SK-N-SH (cell line): ENCODE data around the gene KIR2DL1. TPM values are rescaled to one million over a fixed set of nuclear protein-coding genes. Genes with fewer than 3 reads are reported as not detected.
"Not testable (repeated sequence)": the region's sequence is repeated elsewhere in the genome, so short reads cannot be mapped to it uniquely, and the experiment has no call there.

Source experiments
- CTCF ChIA-PET: fragments of 300-600, 350-600 bp; formaldehyde crosslinking; extraction: SDS; loops from one replicate; lab custom pipeline; 2021; lab: Yijun Ruan, JAX
- POLR2A ChIA-PET: fragments of 350-600 bp; sonication (Branson Sonifier 250); formaldehyde crosslinking; extraction: SDS; loops from one replicate; lab custom pipeline; 2020; ENCODE audit warnings: antibody characterized with exemption, inconsistent platforms; lab: Yijun Ruan, JAX
- DNase-seq: peaks from one replicate; pipeline ENCODE4 v3.0.0; 2012
- H2AFZ ChIP-seq: fragments of 200-600 bp; sonication (generic); 2 replicates; pipeline ENCODE4 v1.8.1; 2016; ENCODE audit warnings: antibody characterized with exemption, mild to moderate bottlenecking, low read depth
- H3F3A ChIP-seq: fragments of 200-600 bp; sonication (generic); replicated peaks from 2 replicates; pipeline ENCODE3; 2016; ENCODE audit warnings: antibody characterized with exemption, mild to moderate bottlenecking; ENCODE audit not compliant: insufficient read depth
- H3K27ac ChIP-seq, 2 experiments: fragments of 200-500 bp in 1 of 2; fragments of 200-600 bp in 1 of 2; sonication (Bioruptor generic) in 1 of 2; sonication (generic), shearing (Covaris generic) in 1 of 2; 2 replicates each; pipeline versions ENCODE4 v1.5.1 to v1.6.1; 2014 to 2016; ENCODE audit warnings: low read depth in 2 of 2, inconsistent platforms in 1 of 2, low read length in 1 of 2, mild to moderate bottlenecking in 1 of 2, mixed read lengths in 1 of 2
- H3K27me3 ChIP-seq: fragments of 200-600 bp; sonication (generic), shearing (Covaris generic); 2 replicates; pipeline ENCODE4 v1.6.1; 2016; ENCODE audit warnings: mixed run types; ENCODE audit not compliant: insufficient read depth
- H3K36me3 ChIP-seq, 2 experiments: fragments of 200-500 bp in 1 of 2; fragments of 200-600 bp in 1 of 2; sonication (Bioruptor generic) in 1 of 2; sonication (generic) in 1 of 2; replicated peaks in 1 of 2; 2 replicates each; pipeline versions ENCODE3 to v1.5.1; 2014 to 2016; ENCODE audit warnings: low read length in 1 of 2, mild to moderate bottlenecking in 1 of 2; ENCODE audit not compliant: insufficient read depth in 2 of 2, control insufficient read depth in 1 of 2
- H3K4me1 ChIP-seq, 2 experiments: fragments of 200-500 bp in 1 of 2; fragments of 200-600 bp in 1 of 2; sonication (Bioruptor generic) in 1 of 2; sonication (generic), shearing (Covaris generic) in 1 of 2; 2 replicates each; pipeline versions ENCODE4 v1.5.1 to v1.6.1; 2014 to 2016; ENCODE audit warnings: low read depth in 1 of 2, low read length in 1 of 2, mixed run types in 1 of 2; ENCODE audit not compliant: insufficient read depth in 2 of 2, control insufficient read depth in 1 of 2
- H3K4me2 ChIP-seq: fragments of 200-600 bp; sonication (generic), shearing (Covaris generic); 2 replicates; pipeline ENCODE4 v1.6.1; 2017; ENCODE audit warnings: mixed run types
- H3K4me3 ChIP-seq, 2 experiments: fragments of 200-500 bp in 1 of 2; fragments of 200-600 bp in 1 of 2; sonication (Bioruptor generic) in 1 of 2; sonication (generic), shearing (Covaris generic) in 1 of 2; 2 replicates each; pipeline versions ENCODE4 v1.5.1 to v1.8.1; 2014 to 2016; ENCODE audit warnings: low read depth in 2 of 2, inconsistent platforms in 1 of 2, low read length in 1 of 2, mild to moderate bottlenecking in 1 of 2, mixed read lengths in 1 of 2, moderate library complexity in 1 of 2
- H3K79me2 ChIP-seq: fragments of 200-600 bp; sonication (generic); 2 replicates; pipeline ENCODE4 v1.8.1; 2017; ENCODE audit warnings: mild to moderate bottlenecking; ENCODE audit not compliant: insufficient read depth
- H3K9ac ChIP-seq: fragments of 200-600 bp; sonication (generic); 2 replicates; pipeline ENCODE4 v1.6.1; 2017; ENCODE audit warnings: mixed run types
- H3K9me2 ChIP-seq: fragments of 200-600 bp; sonication (generic); 2 replicates; pipeline ENCODE4 v1.6.1; 2017; ENCODE audit warnings: mixed run types
- H3K9me3 ChIP-seq: fragments of 200-600 bp; sonication (generic); 2 replicates; pipeline ENCODE4 v1.6.1; 2017; ENCODE audit warnings: mixed run types, mild to moderate bottlenecking, moderate library complexity
- H4K20me1 ChIP-seq: fragments of 200-600 bp; sonication (generic); 2 replicates; pipeline ENCODE4 v1.6.1; 2017; ENCODE audit warnings: mild to moderate bottlenecking, mixed run types; ENCODE audit not compliant: insufficient read depth
- CHD2 ChIP-seq: fragments of 150-350 bp; IDR thresholded peaks from 2 replicates; pipeline ENCODE4 v1.6.1; 2018; ENCODE audit warnings: low read length; ENCODE audit not compliant: partially characterized antibody
- IRF3 ChIP-seq: fragments of 150-350 bp; IDR thresholded peaks from 2 replicates; pipeline ENCODE4 v1.6.1; 2016; ENCODE audit warnings: mild to moderate bottlenecking, low read depth, low read length
- MEF2A ChIP-seq: IDR thresholded peaks from 2 replicates; pipeline ENCODE4 v1.4.0; 2012; ENCODE audit warnings: low read depth, borderline replicate concordance
- MXI1 ChIP-seq: IDR thresholded peaks from 2 replicates; pipeline ENCODE4 v1.6.1; 2012; ENCODE audit warnings: mild to moderate bottlenecking, low read depth, low read length, improper control_type of control experiment
- RAD21 ChIP-seq: IDR thresholded peaks from 2 replicates; pipeline ENCODE4 v1.6.1; 2012; ENCODE audit warnings: mild to moderate bottlenecking, low read length
- RFX5 ChIP-seq: IDR thresholded peaks from 2 replicates; pipeline ENCODE4 v1.6.1; 2012; ENCODE audit warnings: mild to moderate bottlenecking, improper control_type of control experiment, low read length
- SIN3A ChIP-seq: IDR thresholded peaks from 2 replicates; pipeline ENCODE4 v1.6.1; 2012; ENCODE audit warnings: low read depth, mild to moderate bottlenecking, low read length, moderate library complexity, borderline replicate concordance
- TCF12 ChIP-seq: IDR thresholded peaks from 2 replicates; pipeline ENCODE4 v1.4.0; 2012
- ZBTB33 ChIP-seq: IDR thresholded peaks from 2 replicates; pipeline ENCODE4 v1.4.0; 2012; ENCODE audit warnings: low read depth, borderline replicate concordance
- WGBS: methylation state at CpG from one replicate; pipeline ENCODE4 v1.1.6; 2017; ENCODE audit warnings: low lambda C conversion rate; 5-methylcytosine and 5-hydroxymethylcytosine counted together
- polyA plus RNA-seq, 3 experiments: library from polyadenylated mRNA; depleted of rRNA; stranded (reverse); fragments of >200 nt; gene quantifications; 2 replicates each; pipeline ENCODE4 v1.2.3, GENCODE V29; 2012

Gene KIR2DL1
- polyA plus RNA-seq, 1 of the 3 experiments (the other 2 are of a cell fraction) = not detected

GRCh38 chr19:54816251-54816650 lies 46.7 kb downstream of the KIR2DL1 start, which contains the start of gene KIR3DL1:
Gene KIR3DL1, plus strand, starts transcription at chr19:54816468.
- POLR2A ChIA-PET, CTCF ChIA-PET: not testable (repeated sequence)

GRCh38 chr19:54817670-54818536 lies 48.3 kb downstream of the KIR2DL1 start:
- Histone ChIP-seq H3K4me3 (no peak overlapping the region), H3K4me2 (no peak overlapping the region), H3K9ac (no peak overlapping the region), H3K27me3 (no peaks in the 10 kb centered on the region; the same call in 1 of the 2 replicates), H3K4me1 (no peaks in the 10 kb centered on the region), H3K9me3 (no peaks in the 10 kb centered on the region), H3K9me2 (no peaks in the 10 kb centered on the region), H3K27ac (no peak overlapping the region), H3F3A (no peaks in the 10 kb centered on the region), H3K79me2 (no peaks in the 10 kb centered on the region), H4K20me1 (no peaks in the 10 kb centered on the region), H2AFZ (no peak overlapping the region), H3K36me3 (no peaks in the 10 kb centered on the region)
- POLR2A ChIA-PET = no interaction called here
- TF ChIP-seq IRF3 = no peak
- TF ChIP-seq MXI1 = no peak
- no peak for TF ChIP-seq CHD2
- no peak for TF ChIP-seq ZBTB33
- no peak for TF ChIP-seq TCF12
- no peak for TF ChIP-seq RFX5
- TF ChIP-seq MEF2A = no peak
- no peak for TF ChIP-seq SIN3A
- TF ChIP-seq RAD21 = no peak
- CTCF ChIA-PET = no interaction called here
- DNase-seq = no peak
- 6% methylated on average over 10 of the region's 15 CpGs for WGBS

More at GRCh38 chr19:54816251-54816650, 46.7 kb downstream of the KIR2DL1 start, which contains the start of gene KIR3DL1:
- not testable (repeated sequence) for H3K27ac ChIP-seq, H3K4me1 ChIP-seq, H3K9me3 ChIP-seq, H3K9ac ChIP-seq, H4K20me1 ChIP-seq, H3F3A ChIP-seq, H3K4me3 ChIP-seq, DNase-seq, H3K9me2 ChIP-seq, H3K36me3 ChIP-seq, H3K4me2 ChIP-seq, H3K79me2 ChIP-seq, H3K27me3 ChIP-seq, H2AFZ ChIP-seq
- WGBS = 18% methylated on average over 12 of the region's 17 CpGs

GRCh38 chr19:54824416-54824815 lies 54.8 kb downstream of the KIR2DL1 start:
- POLR2A ChIA-PET = not testable (repeated sequence)

GRCh38 chr19:54825326-54825725 lies 55.7 kb downstream of the KIR2DL1 start:
- H3K9me3 ChIP-seq, H4K20me1 ChIP-seq, H3K27me3 ChIP-seq, CTCF ChIA-PET, H3K9me2 ChIP-seq, H3K4me2 ChIP-seq, H3K79me2 ChIP-seq, H2AFZ ChIP-seq, H3K4me3 ChIP-seq, H3K36me3 ChIP-seq, H3F3A ChIP-seq, H3K27ac ChIP-seq, DNase-seq, H3K9ac ChIP-seq, H3K4me1 ChIP-seq, POLR2A ChIA-PET: not testable (repeated sequence)
- WGBS = 2% methylated on average over 7 of the region's 7 CpGs

More at GRCh38 chr19:54824416-54824815, 54.8 kb downstream of the KIR2DL1 start:
- H4K20me1 ChIP-seq, H3K36me3 ChIP-seq, H3K27me3 ChIP-seq, H3K4me1 ChIP-seq, H3F3A ChIP-seq, H3K9me2 ChIP-seq, DNase-seq, H3K9me3 ChIP-seq, CTCF ChIA-PET, H3K9ac ChIP-seq, H3K79me2 ChIP-seq, H3K27ac ChIP-seq, H3K4me2 ChIP-seq, H3K4me3 ChIP-seq, H2AFZ ChIP-seq: not testable (repeated sequence)
- 0% methylated on average over 4 of the region's 4 CpGs for WGBS
